NB4 (cell line): ENCODE data around the gene NUP98.

Experiments used
- CTCF ChIP-seq: IDR thresholded peaks from one replicate; pipeline ENCODE4 v1.5.1; 2012; ENCODE audit warnings: low read depth, low read length
- MAX ChIP-seq: IDR thresholded peaks from 2 replicates; pipeline ENCODE4 v1.6.1; 2011; ENCODE audit warnings: low read depth, low read length
- POLR2A ChIP-seq: IDR thresholded peaks from 2 replicates; pipeline ENCODE4 v1.6.1; 2011; ENCODE audit warnings: mild to moderate bottlenecking; ENCODE audit not compliant: insufficient read length; ENCODE audit errors: extremely low read depth

DNA sequence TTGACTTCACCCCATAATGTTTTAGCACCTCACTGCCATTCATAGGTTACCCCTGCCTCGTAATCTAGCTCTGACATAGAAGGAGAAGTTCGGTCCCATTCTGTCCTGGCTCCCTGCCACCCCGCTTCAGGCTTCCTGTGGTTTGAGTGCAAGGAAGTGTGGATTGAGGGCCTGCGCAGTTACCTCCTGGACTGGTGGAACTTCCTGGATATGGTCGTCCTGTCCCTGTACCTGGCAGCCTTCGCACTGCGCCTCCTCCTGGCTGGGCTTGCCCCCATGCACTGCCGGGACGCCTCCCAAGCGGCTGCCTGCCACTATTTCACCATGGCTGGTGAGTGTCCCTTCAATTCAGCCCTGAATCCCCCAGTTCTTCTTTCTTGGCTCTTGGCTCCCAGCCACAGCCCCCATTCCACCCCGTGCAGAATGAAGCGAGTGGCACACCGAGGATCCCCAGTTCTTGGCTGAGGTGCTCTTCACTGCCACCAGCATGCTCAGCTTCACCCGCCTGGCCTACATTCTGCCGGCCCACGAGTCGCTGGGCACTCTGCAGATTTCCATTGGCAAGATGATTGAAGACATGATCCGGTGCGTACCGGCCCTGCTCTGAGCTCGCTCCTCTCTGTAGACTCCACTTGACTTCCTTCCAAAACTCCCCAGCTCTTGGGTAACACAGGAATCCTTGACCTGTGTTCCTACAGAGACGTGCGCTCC, 170.9 kb downstream of the NUP98 start:
- TF ChIP-seq CTCF: no peak
- no peak for TF ChIP-seq POLR2A
- no peak for TF ChIP-seq MAX
